Stimulated activated CD4-positive, alpha-beta T cell treated with anti-CD3 and anti-CD28 coated beads, Interleukin-1b, Interleukin-23, amount 100 ng/mL, for 1 hour (primary cell): Measurements from ENCODE around the gene LRRC56.
"Not testable (repeated sequence)": the region's sequence is repeated elsewhere in the genome, so short reads cannot be mapped to it uniquely, and the experiment has no call there.

ENCODE experiments used
- DNase-seq, 2 donors: peaks; one replicate each; pipeline ENCODE4 v3.0.0-alpha.2; 2020; ENCODE audit warnings: low read depth in 2 of 2

LRRC56 gene

GRCh38 chr11:501683-502287 is 35.5 kb upstream of the LRRC56 start:
- no peak for DNase-seq

GRCh38 chr11:502288-503178 is 34.8 kb upstream of the LRRC56 start:
- DNase-seq = no peak

GRCh38 chr11:503179-503981 is 33.9 kb upstream of the LRRC56 start:
- no peak for DNase-seq

GRCh38 chr11:504053-504993 is 33.0 kb upstream of the LRRC56 start:
- DNase-seq = no peak

GRCh38 chr11:504994-505344 is 32.4 kb upstream of the LRRC56 start:
- no peak for DNase-seq

GRCh38 chr11:506238-506994 is 30.9 kb upstream of the LRRC56 start:
- peak; percentile 91 to 94 for DNase-seq

GRCh38 chr11:506995-507726 is 30.2 kb upstream of the LRRC56 start, which contains the start of gene RNH1:
Gene RNH1 (minus strand): TSS chr11:507242. CDS start chr11:502162, 5,080 bp downstream.
- peak; percentile 99 for DNase-seq

- DNase-seq = no peak
Observed at GRCh38 chr11:507727-508515, 29.4 kb upstream of the LRRC56 start.

- DNase-seq = no peak
Observed at GRCh38 chr11:508956-509355, 28.4 kb upstream of the LRRC56 start.

GRCh38 chr11:512761-513595 is 24.3 kb upstream of the LRRC56 start:
- no peak for DNase-seq

GRCh38 chr11:514606-515005 is 22.7 kb upstream of the LRRC56 start:
- DNase-seq = no peak

- no peak for DNase-seq
Observed at GRCh38 chr11:515131-515530, 22.2 kb upstream of the LRRC56 start.

GRCh38 chr11:516400-516799 is 20.9 kb upstream of the LRRC56 start:
- no peak for DNase-seq

GRCh38 chr11:516918-517685 is 20.2 kb upstream of the LRRC56 start:
- DNase-seq = not testable (repeated sequence)

- DNase-seq = peak; percentile 79 to 86
Observed at GRCh38 chr11:518463-519202, 18.7 kb upstream of the LRRC56 start.

GRCh38 chr11:520428-521176 is 16.7 kb upstream of the LRRC56 start:
- DNase-seq = no peak
